ENCODE measurements around the gene NEU2. TPM values are rescaled to one million over a fixed set of nuclear protein-coding genes. Genes with fewer than 3 reads are reported as not detected.

NEU2 gene
- total RNA-seq, 3 donors from 2014 or later (not counting 1 experiment from before 2014, with no cell fraction given) = not detected

DNA sequence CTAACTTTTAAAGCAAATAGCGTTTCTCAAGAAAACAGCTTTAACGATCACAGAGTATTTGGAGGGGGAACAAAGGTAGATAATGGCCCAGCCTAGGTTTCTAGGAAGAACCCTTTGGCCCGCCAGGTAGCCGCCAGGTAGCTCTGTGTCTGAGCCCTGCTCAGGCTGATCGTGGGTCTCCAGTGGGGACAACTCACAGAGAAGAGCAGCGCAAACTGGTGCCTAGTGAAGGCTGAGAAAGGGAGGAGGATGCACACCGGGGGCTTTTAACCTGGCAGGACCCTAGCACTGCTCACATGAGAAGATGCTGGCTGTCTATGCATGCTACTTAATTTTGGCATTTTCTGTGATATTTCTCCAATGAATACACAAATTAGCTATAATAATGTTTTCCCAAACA lies 25.2 kb upstream of the NEU2 start:
- no peaks in the 10 kb centered on the region for H3K4me1 Mint-ChIP-seq
- Histone ChIP-seq H3K4me1 (ENCODE audit: control insufficient read depth, insufficient read depth, low read length) (no peaks in the 10 kb centered on the region), H3K9me3 (ENCODE audit: control insufficient read depth, insufficient read depth, low read length) (no peaks in the 10 kb centered on the region), H3K4me3 (ENCODE audit: low read length) (no peak overlapping the region), H3K27me3 (ENCODE audit: control insufficient read depth, insufficient read depth, low read length) (no peaks in the 10 kb centered on the region), H3K27ac (ENCODE audit: low read length) (no peak overlapping the region), H3K36me3 (ENCODE audit: control insufficient read depth, insufficient read depth, low read length) (no peaks in the 10 kb centered on the region)
- ATAC-seq (no peak), DNase-seq (no peak)
- no peak overlapping the region for H3K4me3 Mint-ChIP-seq
- TF ChIP-seq, protein P1, sequence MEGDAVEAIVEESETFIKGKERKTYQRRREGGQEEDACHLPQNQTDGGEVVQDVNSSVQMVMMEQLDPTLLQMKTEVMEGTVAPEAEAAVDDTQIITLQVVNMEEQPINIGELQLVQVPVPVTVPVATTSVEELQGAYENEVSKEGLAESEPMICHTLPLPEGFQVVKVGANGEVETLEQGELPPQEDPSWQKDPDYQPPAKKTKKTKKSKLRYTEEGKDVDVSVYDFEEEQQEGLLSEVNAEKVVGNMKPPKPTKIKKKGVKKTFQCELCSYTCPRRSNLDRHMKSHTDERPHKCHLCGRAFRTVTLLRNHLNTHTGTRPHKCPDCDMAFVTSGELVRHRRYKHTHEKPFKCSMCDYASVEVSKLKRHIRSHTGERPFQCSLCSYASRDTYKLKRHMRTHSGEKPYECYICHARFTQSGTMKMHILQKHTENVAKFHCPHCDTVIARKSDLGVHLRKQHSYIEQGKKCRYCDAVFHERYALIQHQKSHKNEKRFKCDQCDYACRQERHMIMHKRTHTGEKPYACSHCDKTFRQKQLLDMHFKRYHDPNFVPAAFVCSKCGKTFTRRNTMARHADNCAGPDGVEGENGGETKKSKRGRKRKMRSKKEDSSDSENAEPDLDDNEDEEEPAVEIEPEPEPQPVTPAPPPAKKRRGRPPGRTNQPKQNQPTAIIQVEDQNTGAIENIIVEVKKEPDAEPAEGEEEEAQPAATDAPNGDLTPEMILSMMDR (IDR thresholded peaks at IDR 0.05) = no peak
- peaks cover 0 to 5% of the 10 kb centered on the region in 2 donors for H3K27me3 Mint-ChIP-seq (ENCODE audit: low read depth in 2 of 2)
- H3K27ac Mint-ChIP-seq = no peak overlapping the region
- no peaks in the 10 kb centered on the region for H3K9me3 Mint-ChIP-seq
- intact Hi-C loops (cut with micrococcal nuclease) = no loop called here
- 78% methylated on average over 7 of the region's 7 CpGs for WGBS (ENCODE audit: insufficient coverage)
- H3K36me3 Mint-ChIP-seq = no peaks in the 10 kb centered on the region

DNA sequence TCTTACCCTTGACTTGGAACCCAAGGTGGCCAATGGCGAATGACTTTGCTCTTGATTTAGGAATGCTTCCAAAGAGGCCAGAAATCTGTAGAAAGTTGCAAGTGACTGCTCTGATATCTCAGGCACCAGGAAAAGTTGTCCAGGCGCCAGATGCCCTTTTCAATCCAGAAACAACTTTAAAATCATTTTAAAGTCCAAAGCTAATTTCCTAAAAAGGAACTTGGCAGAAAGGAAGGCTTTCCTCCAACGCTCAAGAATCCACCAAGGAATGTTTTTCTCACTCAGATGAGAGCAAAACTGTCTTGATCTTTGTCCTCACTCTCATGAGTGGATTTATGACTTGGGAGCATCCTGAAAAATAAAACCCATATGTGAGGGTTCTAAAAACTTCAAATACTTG lies 24.7 kb upstream of the NEU2 start:
- no peaks in the 10 kb centered on the region for H3K9me3 ChIP-seq (ENCODE audit: control insufficient read depth, insufficient read depth, low read length)
- no peak overlapping the region for H3K27ac ChIP-seq (ENCODE audit: low read length)
- peaks cover 0 to 5% of the 10 kb centered on the region in 2 donors for H3K27me3 Mint-ChIP-seq (ENCODE audit: low read depth in 2 of 2)
- TF ChIP-seq, protein P1 (IDR thresholded peaks at IDR 0.05) = no peak
- H3K27me3 ChIP-seq (ENCODE audit: control insufficient read depth, insufficient read depth, low read length) = no peaks in the 10 kb centered on the region
- 79% methylated on average over 3 of the region's 3 CpGs for WGBS (ENCODE audit: insufficient coverage)
- DNase-seq (no peak), ATAC-seq (no peak)
- no peaks in the 10 kb centered on the region for H3K9me3 Mint-ChIP-seq
- H3K36me3 Mint-ChIP-seq = no peaks in the 10 kb centered on the region
- no peaks in the 10 kb centered on the region for H3K36me3 ChIP-seq (ENCODE audit: control insufficient read depth, insufficient read depth, low read length)
- no peaks in the 10 kb centered on the region for H3K4me1 Mint-ChIP-seq
- H3K4me3 Mint-ChIP-seq = no peak overlapping the region
- intact Hi-C loops (cut with micrococcal nuclease) = no loop called here
- H3K27ac Mint-ChIP-seq = no peak overlapping the region
- H3K4me3 ChIP-seq (ENCODE audit: low read length) = no peak overlapping the region
- H3K4me1 ChIP-seq (ENCODE audit: control insufficient read depth, insufficient read depth, low read length) = no peaks in the 10 kb centered on the region

DNA sequence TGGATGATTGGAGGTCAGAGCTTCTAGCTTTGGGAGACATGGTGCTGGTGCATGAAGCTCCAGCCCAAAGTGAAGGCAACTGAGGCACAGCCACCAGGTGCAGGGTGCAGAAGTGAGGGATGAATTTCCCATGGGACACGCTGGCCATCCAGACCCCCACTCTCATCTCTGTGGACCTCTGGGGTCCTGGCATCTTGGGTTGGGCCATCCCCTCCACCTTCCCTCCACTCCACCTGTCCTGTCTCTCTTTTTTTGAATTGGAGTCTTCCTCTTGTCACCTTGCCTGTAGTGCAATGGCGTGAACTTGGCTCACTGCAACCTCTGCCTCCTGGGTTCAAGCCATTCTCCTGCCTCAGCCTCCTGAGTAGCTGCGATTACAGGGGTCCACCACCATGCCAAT lies 22.8 kb upstream of the NEU2 start:
- H3K4me3 ChIP-seq (ENCODE audit: low read length) = no peak overlapping the region
- no peak for ATAC-seq
- DNase-seq = no peak
- Mint-ChIP-seq H3K4me3 (no peak overlapping the region), H3K27ac (no peak overlapping the region), H3K9me3 (no peaks in the 10 kb centered on the region), H3K27me3 (ENCODE audit: low read depth in 2 of 2) (peaks cover 0 to 5% of the 10 kb centered on the region in 2 donors), H3K36me3 (no peaks in the 10 kb centered on the region), H3K4me1 (no peaks in the 10 kb centered on the region)
- no peaks in the 10 kb centered on the region for H3K4me1 ChIP-seq (ENCODE audit: control insufficient read depth, insufficient read depth, low read length)
- no peak overlapping the region for H3K27ac ChIP-seq (ENCODE audit: low read length)
- TF ChIP-seq, protein P1 (IDR thresholded peaks at IDR 0.05) = no peak
- H3K36me3 ChIP-seq (ENCODE audit: control insufficient read depth, insufficient read depth, low read length) = no peaks in the 10 kb centered on the region
- intact Hi-C loops (cut with micrococcal nuclease) = no loop called here
- 93% methylated on average over 3 of the region's 3 CpGs for WGBS (ENCODE audit: insufficient coverage)
- no peaks in the 10 kb centered on the region for H3K27me3 ChIP-seq (ENCODE audit: control insufficient read depth, insufficient read depth, low read length)
- no peaks in the 10 kb centered on the region for H3K9me3 ChIP-seq (ENCODE audit: control insufficient read depth, insufficient read depth, low read length)

DNA sequence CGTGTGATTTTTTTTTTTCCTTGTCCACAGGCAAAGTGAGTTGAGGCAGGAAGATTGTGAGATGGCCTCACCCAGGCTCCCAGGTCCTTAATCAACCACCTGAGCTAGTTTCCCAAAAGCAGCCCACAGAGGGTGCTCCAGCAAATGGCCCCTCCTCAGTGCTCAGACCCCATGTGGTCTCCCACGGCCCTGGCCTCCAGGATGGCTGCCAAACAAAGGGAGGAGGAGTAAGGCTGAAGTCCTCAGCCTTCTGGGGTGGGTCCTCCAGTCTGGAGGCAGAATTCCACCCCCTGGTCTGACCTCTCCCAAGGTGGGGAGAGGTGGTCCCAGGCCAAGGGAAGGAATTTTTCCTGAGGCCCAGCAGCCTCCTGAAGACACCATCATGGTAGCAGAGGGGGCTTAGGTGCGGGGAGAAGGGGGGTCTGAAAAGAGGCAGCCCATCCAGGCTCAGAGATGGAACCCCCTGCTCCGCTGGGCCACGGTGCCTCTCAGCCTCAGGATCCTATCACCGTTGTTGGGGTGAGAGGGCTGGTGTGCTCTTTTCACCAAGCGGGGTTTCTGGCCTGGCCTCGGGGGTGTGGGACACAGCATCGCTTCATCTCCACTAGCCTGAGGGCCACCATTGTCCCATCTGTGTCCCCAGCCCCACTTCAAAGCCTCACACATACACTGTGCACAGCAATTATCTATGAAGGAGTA lies 21.8 kb upstream of the NEU2 start:
- Histone ChIP-seq H3K36me3 (ENCODE audit: control insufficient read depth, insufficient read depth, low read length) (no peaks in the 10 kb centered on the region), H3K27me3 (ENCODE audit: control insufficient read depth, insufficient read depth, low read length) (no peaks in the 10 kb centered on the region), H3K4me3 (ENCODE audit: low read length) (no peak overlapping the region), H3K27ac (ENCODE audit: low read length) (no peak overlapping the region), H3K9me3 (ENCODE audit: control insufficient read depth, insufficient read depth, low read length) (no peaks in the 10 kb centered on the region), H3K4me1 (ENCODE audit: control insufficient read depth, insufficient read depth, low read length) (no peaks in the 10 kb centered on the region)
- WGBS (ENCODE audit: insufficient coverage) = 96% methylated on average over 9 of the region's 9 CpGs
- Mint-ChIP-seq H3K27me3 (ENCODE audit: low read depth in 2 of 2) (peaks cover 0 to 4% of the 10 kb centered on the region in 2 donors), H3K36me3 (no peaks in the 10 kb centered on the region), H3K27ac (no peak overlapping the region), H3K9me3 (peaks cover 0 to 3% of the 10 kb centered on the region in 2 donors), H3K4me3 (no peak overlapping the region), H3K4me1 (no peaks in the 10 kb centered on the region)
- ATAC-seq (no peak), DNase-seq (no peak)
- TF ChIP-seq, protein P1 (IDR thresholded peaks at IDR 0.05) = no peak
- intact Hi-C loops (cut with micrococcal nuclease) = no loop called here
